OCI-LY7 (cell line): ENCODE results near the gene NR2F6.

Experiments
- CTCF ChIP-seq: fragments of 200-600 bp; sonication (generic); conservative IDR thresholded peaks from 2 replicates; pipeline ENCODE4 v1.5.1; 2014; ENCODE audit warnings: mild to moderate bottlenecking, antibody characterized with exemption, low read length, moderate library complexity, mixed read lengths
- EZH2phosphoT487 ChIP-seq: fragments of 200-600 bp; sonication (generic); IDR thresholded peaks from 2 replicates; pipeline ENCODE4 v1.6.1; 2018; ENCODE audit warnings: low read depth, borderline replicate concordance, mild to moderate bottlenecking, mixed run types, antibody characterized with exemption, low read length, moderate library complexity, mixed read lengths

GRCh38 chr19:17292301-17293074 is 46.8 kb upstream of the NR2F6 start:
- TF ChIP-seq CTCF (peak; percentile 78), EZH2phosphoT487 (no peak)
